H9 (cell line): ENCODE data around the gene RANBP3. TPM values are rescaled to one million over a fixed set of nuclear protein-coding genes. Genes with fewer than 3 reads are reported as not detected.

ENCODE experiments used
- DNase-seq: peaks from one replicate; pipeline ENCODE4 v3.0.0-alpha.2; 2017
- H2AFZ ChIP-seq: one replicate; pipeline ENCODE4 v1.6.1; 2013; ENCODE audit warnings: mild to moderate bottlenecking, low read length, control low read depth, moderate library complexity
- H2AK5ac ChIP-seq: 2 replicates; pipeline ENCODE4 v1.6.1; 2013; ENCODE audit warnings: low read length, control low read depth, mixed read lengths; ENCODE audit not compliant: insufficient read length
- H2BK120ac ChIP-seq: one replicate; pipeline ENCODE4 v1.6.1; 2013; ENCODE audit warnings: low read depth, mild to moderate bottlenecking, low read length, control low read depth, inconsistent platforms; ENCODE audit not compliant: poor library complexity, severe bottlenecking
- H2BK12ac ChIP-seq: 2 replicates; pipeline ENCODE4 v1.6.1; 2013; ENCODE audit warnings: low read length, control low read depth, mixed read lengths, low read depth; ENCODE audit not compliant: insufficient read length
- H2BK15ac ChIP-seq: 2 replicates; pipeline ENCODE4 v1.6.1; 2013; ENCODE audit warnings: low read depth, low read length, control low read depth
- H2BK20ac ChIP-seq: one replicate; pipeline ENCODE4 v1.6.1; 2013; ENCODE audit warnings: low read depth, mild to moderate bottlenecking, low read length, control low read depth, inconsistent platforms; ENCODE audit not compliant: poor library complexity, severe bottlenecking
- H2BK5ac ChIP-seq: 2 replicates; pipeline ENCODE4 v1.6.1; 2013; ENCODE audit warnings: low read length, control low read depth, mixed read lengths; ENCODE audit not compliant: insufficient read length
- H3K14ac ChIP-seq: 2 replicates; pipeline ENCODE4 v1.6.1; 2013; ENCODE audit warnings: low read length, control low read depth; ENCODE audit not compliant: insufficient read depth
- H3K18ac ChIP-seq: 2 replicates; pipeline ENCODE4 v1.6.1; 2013; ENCODE audit warnings: low read depth, mild to moderate bottlenecking, mixed read lengths, low read length, control low read depth; ENCODE audit not compliant: insufficient read length
- H3K23ac ChIP-seq: 2 replicates; pipeline ENCODE4 v1.6.1; 2013; ENCODE audit warnings: low read length, control low read depth, mixed read lengths, low read depth; ENCODE audit not compliant: insufficient read length
- H3K23me2 ChIP-seq: 2 replicates; pipeline ENCODE4 v1.6.1; 2013; ENCODE audit warnings: low read depth, mild to moderate bottlenecking, mixed read lengths, low read length, control low read depth; ENCODE audit not compliant: insufficient read length, poor library complexity, severe bottlenecking
- H3K27ac ChIP-seq: 2 replicates; pipeline ENCODE4 v1.5.1; 2013; ENCODE audit warnings: low read length, control low read depth, mixed read lengths, low read depth; ENCODE audit not compliant: insufficient read length
- H3K27me3 ChIP-seq: 2 replicates; pipeline ENCODE4 v1.6.1; 2013; ENCODE audit warnings: low read length, control low read depth, inconsistent platforms; ENCODE audit not compliant: insufficient read depth
- H3K4ac ChIP-seq: 2 replicates; pipeline ENCODE4 v1.6.1; 2013; ENCODE audit warnings: low read depth, mild to moderate bottlenecking, control low read depth, inconsistent platforms, low read length, moderate library complexity
- H3K4me1 ChIP-seq: 2 replicates; pipeline ENCODE4 v1.6.1; 2013; ENCODE audit warnings: low read length, control low read depth, inconsistent platforms; ENCODE audit not compliant: insufficient read depth
- H3K4me2 ChIP-seq: 2 replicates; pipeline ENCODE4 v1.6.1; 2013; ENCODE audit warnings: low read length, control low read depth, mixed read lengths; ENCODE audit not compliant: insufficient read length, insufficient read depth
- H3K56ac ChIP-seq: 2 replicates; pipeline ENCODE4 v1.6.1; 2013; ENCODE audit warnings: low read depth, mild to moderate bottlenecking, mixed read lengths, low read length, control low read depth; ENCODE audit not compliant: insufficient read length
- H3K79me1 ChIP-seq: 2 replicates; pipeline ENCODE4 v1.6.1; 2013; ENCODE audit warnings: low read depth, mild to moderate bottlenecking, moderate library complexity, low read length, control low read depth, inconsistent platforms; ENCODE audit not compliant: insufficient read depth, poor library complexity, severe bottlenecking
- H3K79me2 ChIP-seq: 2 replicates; pipeline ENCODE4 v1.6.1; 2013; ENCODE audit warnings: low read length, control low read depth, inconsistent platforms; ENCODE audit not compliant: insufficient read depth
- H3K9ac ChIP-seq: 2 replicates; pipeline ENCODE4 v1.6.1; 2013; ENCODE audit warnings: low read length, control low read depth, mixed read lengths; ENCODE audit not compliant: insufficient read length; ENCODE audit errors: extremely low read depth
- H3K9me3 ChIP-seq: one replicate; pipeline ENCODE4 v1.6.1; 2013; ENCODE audit warnings: low read depth, low read length, inconsistent platforms; ENCODE audit not compliant: control insufficient read depth
- H3T11ph ChIP-seq: one replicate; pipeline ENCODE4 v1.6.1; 2013; ENCODE audit warnings: mild to moderate bottlenecking, low read length, control low read depth, inconsistent platforms
- H4K20me1 ChIP-seq: one replicate; pipeline ENCODE4 v1.6.1; 2013; ENCODE audit not compliant: control insufficient read depth, insufficient read length, insufficient read depth
- H4K5ac ChIP-seq: 2 replicates; pipeline ENCODE4 v1.6.1; 2013; ENCODE audit warnings: low read depth, mild to moderate bottlenecking, mixed read lengths, low read length, control low read depth; ENCODE audit not compliant: insufficient read length
- H4K8ac ChIP-seq: replicated peaks from 2 replicates; pipeline ENCODE4 v1.6.1; 2013; ENCODE audit warnings: low read length, control low read depth, mixed read lengths, low read depth; ENCODE audit not compliant: insufficient read length
- H4K91ac ChIP-seq: 2 replicates; pipeline ENCODE4 v1.6.1; 2013; ENCODE audit warnings: low read depth, mild to moderate bottlenecking, moderate library complexity, mixed read lengths, low read length, control low read depth; ENCODE audit not compliant: insufficient read length
- H3K27ac Mint-ChIP-seq, 3 experiments: 2 replicates in 2 of 3; 3 replicates in 1 of 3; pipeline ENCODE4 v1.8.0; 2020 to 2021; ENCODE audit warnings: mixed read lengths in 3 of 3, mild to moderate bottlenecking in 1 of 3, moderate library complexity in 1 of 3
- H3K27me3 Mint-ChIP-seq: 2 replicates; pipeline ENCODE4 v1.8.0; 2021; ENCODE audit warnings: low read depth, mild to moderate bottlenecking, moderate library complexity, mixed read lengths
- H3K36me3 Mint-ChIP-seq, 3 experiments: 2 replicates in 2 of 3; 3 replicates in 1 of 3; pipeline ENCODE4 v1.8.0; 2020 to 2021; ENCODE audit warnings: low read depth in 3 of 3, mixed read lengths in 3 of 3; ENCODE audit not compliant: insufficient read depth in 1 of 3
- H3K4me1 Mint-ChIP-seq, 2 experiments: 2 replicates each; pipeline ENCODE4 v1.8.0; 2020; ENCODE audit warnings: mixed read lengths in 2 of 2
- H3K4me3 Mint-ChIP-seq, 2 experiments: 2 replicates in 1 of 2; 3 replicates in 1 of 2; pipeline ENCODE4 v1.8.0; 2020 to 2021; ENCODE audit warnings: mild to moderate bottlenecking in 2 of 2, mixed read lengths in 2 of 2, moderate library complexity in 1 of 2
- H3K9me3 Mint-ChIP-seq, 2 experiments: 2 replicates in 1 of 2; 3 replicates in 1 of 2; pipeline ENCODE4 v1.8.0; 2020; ENCODE audit warnings: mild to moderate bottlenecking in 2 of 2, mixed read lengths in 2 of 2, moderate library complexity in 1 of 2
- WGBS: extraction: QIAGEN DNeasy Blood & Tissue Kit; methylation state at CpG from one replicate; pipeline ENCODE4 v1.1.7; 2013; ENCODE audit warnings: missing lambda C conversion rate, low lambda C conversion rate, mixed read lengths; ENCODE audit not compliant: insufficient read length; ENCODE audit errors: extremely low coverage; 5-methylcytosine and 5-hydroxymethylcytosine counted together
- total RNA-seq: library from RNA; stranded (reverse); gene quantifications from 2 replicates; pipeline ENCODE4 v1.2.1, GENCODE V29; 2021
- TF ChIP-seq, protein P1 (sequence below): fragments of 200-600 bp; sonication (generic); conservative IDR thresholded peaks from 3 replicates; pipeline ENCODE4 v1.8.0; 2021; ENCODE audit warnings: antibody characterized with exemption, mild to moderate bottlenecking

RANBP3 gene
- total RNA-seq, 1 experiment from 2014 or later, result 86.5 TPM

- DNase-seq, result no peak
- H3K79me1 ChIP-seq, result peaks cover 24% of the 10 kb centered on the region
- H3K9me3 ChIP-seq, result no peaks in the 10 kb centered on the region
- no peak overlapping the region for H2BK20ac ChIP-seq
- no CpG with 5 or more reads among the region's 33 CpGs for WGBS
- H2BK12ac ChIP-seq, result no peak overlapping the region
- no peak overlapping the region for H2BK15ac ChIP-seq
- H3T11ph ChIP-seq, result no peak overlapping the region
- H3K4me1 Mint-ChIP-seq, result peaks cover 33 to 36% of the 10 kb centered on the region in 2 experiments
- peak overlapping the region; percentile 96 to 99 for H3K4me3 Mint-ChIP-seq
- H3K4me1 ChIP-seq, result 0 out of 2 replicates have a peak, but pooled peaks cover 4% of the 10 kb centered on the region
- peaks cover 12 to 21% (median 21%) of the 10 kb centered on the region in 3 experiments for H3K36me3 Mint-ChIP-seq
- no peak overlapping the region for H4K5ac ChIP-seq
- no peak overlapping the region for H2AFZ ChIP-seq
- H3K79me2 ChIP-seq, result peaks cover 28% of the 10 kb centered on the region
- H2BK5ac ChIP-seq, result no peak overlapping the region
- H3K23me2 ChIP-seq, result peaks cover 7% of the 10 kb centered on the region
- no peak overlapping the region for H4K91ac ChIP-seq
- peak overlapping the region in 2 of 3 experiments; percentile 65 to 91; a peak in 3 of 7 replicates for H3K27ac Mint-ChIP-seq
- H2BK120ac ChIP-seq, result no peak overlapping the region
- H3K9me3 Mint-ChIP-seq, result no peaks in the 10 kb centered on the region; a peak in 1 of 5 replicates
- peak overlapping the region; percentile 58 for H3K9ac ChIP-seq
- H3K27me3 ChIP-seq, result no peaks in the 10 kb centered on the region; the same call in 1 of the 2 replicates
- H4K20me1 ChIP-seq, result no peaks in the 10 kb centered on the region
- TF ChIP-seq, protein P1, sequence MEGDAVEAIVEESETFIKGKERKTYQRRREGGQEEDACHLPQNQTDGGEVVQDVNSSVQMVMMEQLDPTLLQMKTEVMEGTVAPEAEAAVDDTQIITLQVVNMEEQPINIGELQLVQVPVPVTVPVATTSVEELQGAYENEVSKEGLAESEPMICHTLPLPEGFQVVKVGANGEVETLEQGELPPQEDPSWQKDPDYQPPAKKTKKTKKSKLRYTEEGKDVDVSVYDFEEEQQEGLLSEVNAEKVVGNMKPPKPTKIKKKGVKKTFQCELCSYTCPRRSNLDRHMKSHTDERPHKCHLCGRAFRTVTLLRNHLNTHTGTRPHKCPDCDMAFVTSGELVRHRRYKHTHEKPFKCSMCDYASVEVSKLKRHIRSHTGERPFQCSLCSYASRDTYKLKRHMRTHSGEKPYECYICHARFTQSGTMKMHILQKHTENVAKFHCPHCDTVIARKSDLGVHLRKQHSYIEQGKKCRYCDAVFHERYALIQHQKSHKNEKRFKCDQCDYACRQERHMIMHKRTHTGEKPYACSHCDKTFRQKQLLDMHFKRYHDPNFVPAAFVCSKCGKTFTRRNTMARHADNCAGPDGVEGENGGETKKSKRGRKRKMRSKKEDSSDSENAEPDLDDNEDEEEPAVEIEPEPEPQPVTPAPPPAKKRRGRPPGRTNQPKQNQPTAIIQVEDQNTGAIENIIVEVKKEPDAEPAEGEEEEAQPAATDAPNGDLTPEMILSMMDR, result no peak
- peaks cover 2% of the 10 kb centered on the region; the same call in 1 of the 2 replicates for H3K27me3 Mint-ChIP-seq
- H3K14ac ChIP-seq, result peak overlapping the region; percentile 64; the same call in 1 of the 2 replicates
- no peak overlapping the region for H3K27ac ChIP-seq
- no peak overlapping the region for H3K56ac ChIP-seq
- H3K18ac ChIP-seq, result peak overlapping the region; percentile 80
- H3K23ac ChIP-seq, result no peak overlapping the region
- H2AK5ac ChIP-seq, result no peak overlapping the region
- H4K8ac ChIP-seq, result no peak overlapping the region
- peak overlapping the region; percentile 46 for H3K4me2 ChIP-seq
- H3K4ac ChIP-seq, result no peak overlapping the region
These were observed 939 bp upstream of the RANBP3 start for GRCh38 chr19:5978606-5979552.
